SK-N-SH (cell line): ENCODE measurements around the gene PELI2.

Experiments
- CHD2 ChIP-seq: fragments of 150-350 bp; IDR thresholded peaks from 2 replicates; pipeline ENCODE4 v1.6.1; 2018; ENCODE audit warnings: low read length; ENCODE audit not compliant: partially characterized antibody
- CTCF ChIP-seq: fragments of 200-600 bp; sonication (generic); IDR thresholded peaks from 2 replicates; pipeline ENCODE4 v1.6.1; 2017; ENCODE audit warnings: antibody characterized with exemption, mild to moderate bottlenecking, moderate library complexity
- EP300 ChIP-seq, 2 experiments: IDR thresholded peaks; 2 replicates each; pipeline versions ENCODE4 v1.4.0 to v1.6.1; 2012; ENCODE audit warnings: borderline replicate concordance in 1 of 2, low read depth in 1 of 2, low read length in 1 of 2
- MEF2A ChIP-seq: IDR thresholded peaks from 2 replicates; pipeline ENCODE4 v1.4.0; 2012; ENCODE audit warnings: low read depth, borderline replicate concordance
- RCOR1 ChIP-seq: fragments of 150-350 bp; IDR thresholded peaks from 2 replicates; pipeline ENCODE4 v1.6.1; 2017; ENCODE audit warnings: antibody characterized with exemption, low read length
- RFX5 ChIP-seq: IDR thresholded peaks from 2 replicates; pipeline ENCODE4 v1.6.1; 2012; ENCODE audit warnings: mild to moderate bottlenecking, improper control_type of control experiment, low read length
- SIN3A ChIP-seq: IDR thresholded peaks from 2 replicates; pipeline ENCODE4 v1.6.1; 2012; ENCODE audit warnings: low read depth, mild to moderate bottlenecking, low read length, moderate library complexity, borderline replicate concordance
- SMC3 ChIP-seq: IDR thresholded peaks from 2 replicates; pipeline ENCODE4 v1.6.1; 2012; ENCODE audit warnings: low read depth, low read length, improper control_type of control experiment
- YY1 ChIP-seq: IDR thresholded peaks from 2 replicates; pipeline ENCODE4 v1.4.0; 2012; ENCODE audit warnings: low read depth, mild to moderate bottlenecking

GRCh38 chr14:56147449-56147848 is 29.2 kb downstream of the PELI2 start:
- TF ChIP-seq CTCF (no peak), YY1 (no peak), EP300 (IDR thresholded peaks at IDR 0.05; ENCODE audit: borderline replicate concordance in 1 of 2, low read depth in 1 of 2, low read length in 1 of 2) (no peak), SMC3 (no peak), MEF2A (no peak), CHD2 (no peak), RCOR1 (no peak), SIN3A (no peak), RFX5 (no peak)
